HepG2 (cell line): ENCODE data around the gene GDPGP1. TPM values are rescaled to one million over a fixed set of nuclear protein-coding genes. Genes with fewer than 3 reads are reported as not detected.

ENCODE experiments used
- ARNTL ChIP-seq: sonication (generic); formaldehyde crosslinking; IDR thresholded peaks from 2 replicates; pipeline ENCODE4 v1.4.0; 2020; ENCODE audit warnings: mild to moderate bottlenecking, missing genetic modification reagents
- CENPBD1 ChIP-seq: sonication (generic); formaldehyde crosslinking; IDR thresholded peaks from 2 replicates; pipeline ENCODE4 v1.8.0; 2022; ENCODE audit warnings: missing genetic modification reagents, low read depth, mild to moderate bottlenecking, borderline replicate concordance
- DNMT3B ChIP-seq: conservative IDR thresholded peaks from 2 replicates; pipeline ENCODE4 v1.6.1; 2016; ENCODE audit warnings: missing biosample characterization, control low read depth
- ETV5 ChIP-seq: IDR thresholded peaks from 2 replicates; pipeline ENCODE4 v1.6.1; 2018; ENCODE audit warnings: missing biosample characterization, missing genetic modification reagents, inconsistent platforms, borderline replicate concordance
- FOSL1 ChIP-seq: sonication (generic); formaldehyde crosslinking; IDR thresholded peaks from 2 replicates; pipeline ENCODE4 v1.9.0; 2021; ENCODE audit warnings: missing genetic modification reagents, borderline replicate concordance
- FOSL2 ChIP-seq: sonication (generic); formaldehyde crosslinking; IDR thresholded peaks from 2 replicates; pipeline ENCODE4 v1.4.0; 2020; ENCODE audit warnings: missing genetic modification reagents
- FOXO4 ChIP-seq: sonication (generic); formaldehyde crosslinking; conservative IDR thresholded peaks from 2 replicates; pipeline ENCODE4 v1.8.1; 2023; ENCODE audit warnings: missing genetic modification reagents
- GABPA ChIP-seq, 2 experiments: IDR thresholded peaks; 2 replicates each; pipeline ENCODE4 v1.6.1; 2011 to 2016; ENCODE audit warnings: low read depth in 2 of 2, low read length in 1 of 2, missing biosample characterization in 1 of 2, missing genetic modification characterization in 1 of 2
- NR0B2 ChIP-seq: sonication (generic); formaldehyde crosslinking; IDR thresholded peaks from 2 replicates; pipeline ENCODE4 v1.4.0; 2020; ENCODE audit warnings: mild to moderate bottlenecking, missing genetic modification reagents
- REL ChIP-seq: sonication (generic); formaldehyde crosslinking; conservative IDR thresholded peaks from 2 replicates; pipeline ENCODE4 v1.8.0; 2022; ENCODE audit warnings: mild to moderate bottlenecking, missing genetic modification reagents, moderate library complexity
- RFX1 ChIP-seq: fragments of 450-650 bp; IDR thresholded peaks from 2 replicates; pipeline ENCODE4 v1.6.1; 2017
- RXRB ChIP-seq: IDR thresholded peaks from 2 replicates; pipeline ENCODE4 v1.6.1; 2016; ENCODE audit warnings: borderline replicate concordance, missing genetic modification reagents, missing compliant biosample characterization
- SALL2 ChIP-seq: sonication (generic); formaldehyde crosslinking; IDR thresholded peaks from 2 replicates; pipeline ENCODE4 v1.8.1; 2023; ENCODE audit warnings: mild to moderate bottlenecking, missing genetic modification reagents, inconsistent platforms
- SMAD1 ChIP-seq: sonication (generic); formaldehyde crosslinking; IDR thresholded peaks from 2 replicates; pipeline ENCODE4 v1.4.0; 2020; ENCODE audit warnings: missing genetic modification reagents, low read depth, mild to moderate bottlenecking, borderline replicate concordance
- ZGPAT ChIP-seq: IDR thresholded peaks from 2 replicates; pipeline ENCODE4 v1.6.1; 2016; ENCODE audit warnings: mild to moderate bottlenecking
- ZKSCAN1 ChIP-seq: fragments of 150-350 bp; IDR thresholded peaks from 2 replicates; pipeline ENCODE4 v1.6.1; 2014; ENCODE audit warnings: low read length
- ZNF142 ChIP-seq: sonication (generic); formaldehyde crosslinking; IDR thresholded peaks from 2 replicates; pipeline ENCODE4 v1.4.0; 2020; ENCODE audit warnings: missing genetic modification reagents
- ZNF329 ChIP-seq: sonication (generic); formaldehyde crosslinking; IDR thresholded peaks from 2 replicates; pipeline ENCODE4 v1.9.0; 2021; ENCODE audit warnings: low read depth, mild to moderate bottlenecking, missing genetic modification reagents
- ZNF446 ChIP-seq: sonication (generic); formaldehyde crosslinking; IDR thresholded peaks from 2 replicates; pipeline ENCODE4 v1.5.0; 2020; ENCODE audit warnings: mild to moderate bottlenecking, missing genetic modification reagents
- ZNF543 ChIP-seq: sonication (generic); formaldehyde crosslinking; IDR thresholded peaks from 2 replicates; pipeline ENCODE4 v1.4.0; 2020; ENCODE audit warnings: mild to moderate bottlenecking, missing genetic modification reagents
- ZNF83 ChIP-seq: sonication (generic); formaldehyde crosslinking; IDR thresholded peaks from 2 replicates; pipeline ENCODE4 v1.4.0; 2020; ENCODE audit warnings: missing genetic modification reagents, mild to moderate bottlenecking, borderline replicate concordance
- polyA plus RNA-seq, 8 experiments: library from polyadenylated mRNA; depleted of rRNA in 3 of 8; stranded (reverse) in 7 of 8; unstranded in 1 of 8; fragments of >200 nt; fragmentation: Illumina TruSeq in 4 of 8; extraction: Trizol in 4 of 8; gene quantifications; 2 replicates each; pipeline versions ENCODE4 v1.2.1 to v1.2.3, GENCODE V29; 2011 to 2016; ENCODE audit warnings: low read depth in 4 of 8, missing spikeins in 1 of 8, mixed read lengths in 1 of 8; ENCODE audit not compliant: insufficient read depth in 1 of 8
- total RNA-seq, 5 experiments: library from RNA; depleted of rRNA; stranded (reverse); fragments of >200 nt; fragmentation: Illumina TruSeq; extraction: Trizol; gene quantifications; 2 replicates each; pipeline ENCODE4 v1.2.3, GENCODE V29; 2016; ENCODE audit warnings: low read depth in 1 of 5

Gene GDPGP1
- total and polyA plus RNA-seq, 2 of the 13 experiments (the other 11 are each of a cell fraction or from before 2014, with no cell fraction given): 1.5 to 4.3 TPM

GRCh38 chr15:90264671-90265070, 30.7 kb downstream of the GDPGP1 start (continued):
- TF ChIP-seq ZNF142 (CRISPR knock-in tag) (0 out of 2 replicates have a peak, but pooled peaks have one; percentile 20), SALL2 (no peak), ZNF543 (CRISPR knock-in tag) (no peak), ZNF329 (CRISPR knock-in tag) (no peak), CENPBD1 (CRISPR knock-in tag) (no peak), ETV5 (CRISPR knock-in tag) (peak; percentile 86), ZGPAT (CRISPR knock-in tag) (no peak), SMAD1 (CRISPR knock-in tag) (no peak), ZKSCAN1 (no peak), RFX1 (no peak), ARNTL (no peak), NR0B2 (CRISPR knock-in tag) (no peak), REL (CRISPR knock-in tag) (no peak), GABPA (IDR thresholded peaks at IDR 0.05; ENCODE audit: low read depth, low read length) (no peak; the same call in 1 of the 2 replicates), GABPA (CRISPR knock-in tag; IDR thresholded peaks at IDR 0.05; ENCODE audit: low read depth) (peak; percentile 56), FOSL2 (CRISPR knock-in tag) (peak; percentile 89), ZNF446 (CRISPR knock-in tag) (no peak), RXRB (peak; percentile 21; the same call in 1 of the 2 replicates), DNMT3B (no peak), ZNF83 (CRISPR knock-in tag) (no peak), FOXO4 (CRISPR knock-in tag) (no peak), FOSL1 (CRISPR knock-in tag) (0 out of 2 replicates have a peak, but pooled peaks have one; percentile 21)
